Activated naive CD8-positive, alpha-beta T cell (primary cell): Measurements from ENCODE around the gene BARX2.

Source experiments
- H3K27ac Mint-ChIP-seq: one replicate; pipeline ENCODE4 v1.8.0; 2021; ENCODE audit warnings: mixed read lengths
- H3K27me3 Mint-ChIP-seq: one replicate; pipeline ENCODE4 v1.8.0; 2021; ENCODE audit warnings: mixed read lengths
- H3K36me3 Mint-ChIP-seq: one replicate; pipeline ENCODE4 v1.8.0; 2021; ENCODE audit warnings: mixed read lengths
- H3K4me1 Mint-ChIP-seq: one replicate; pipeline ENCODE4 v1.8.0; 2021; ENCODE audit warnings: low read depth, mixed read lengths
- H3K4me3 Mint-ChIP-seq: one replicate; pipeline ENCODE4 v1.8.0; 2021; ENCODE audit warnings: mild to moderate bottlenecking, mixed read lengths
- H3K9me3 Mint-ChIP-seq: one replicate; pipeline ENCODE4 v1.8.0; 2021; ENCODE audit warnings: low read depth, mixed read lengths

The BARX2 gene

DNA sequence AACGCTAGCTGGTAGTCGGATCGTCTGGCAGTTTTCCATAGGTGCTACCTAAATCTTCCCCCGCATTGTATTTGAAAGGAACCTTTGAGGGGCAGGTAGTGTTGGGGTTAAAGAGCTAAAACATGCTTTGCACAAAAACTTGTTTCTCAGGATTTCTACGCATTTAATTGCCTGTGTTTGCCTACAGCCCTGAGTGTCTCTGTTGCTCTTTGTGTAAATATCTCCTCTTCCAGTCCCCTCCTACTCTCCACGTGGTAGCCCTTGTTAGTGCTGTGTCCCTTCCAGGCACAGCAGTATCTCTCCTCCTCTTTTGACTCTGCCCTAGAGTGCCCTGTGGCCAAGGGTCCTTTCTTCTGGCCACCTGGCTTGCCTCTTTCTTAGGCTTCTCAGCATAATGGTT, 81.7 kb downstream of the BARX2 start:
- peaks cover 9% of the 10 kb centered on the region for H3K27me3 Mint-ChIP-seq
- no peaks in the 10 kb centered on the region for H3K4me1 Mint-ChIP-seq
- no peaks in the 10 kb centered on the region for H3K9me3 Mint-ChIP-seq
- no peaks in the 10 kb centered on the region for H3K36me3 Mint-ChIP-seq
- H3K27ac Mint-ChIP-seq: no peak overlapping the region
- H3K4me3 Mint-ChIP-seq: no peak overlapping the region

DNA sequence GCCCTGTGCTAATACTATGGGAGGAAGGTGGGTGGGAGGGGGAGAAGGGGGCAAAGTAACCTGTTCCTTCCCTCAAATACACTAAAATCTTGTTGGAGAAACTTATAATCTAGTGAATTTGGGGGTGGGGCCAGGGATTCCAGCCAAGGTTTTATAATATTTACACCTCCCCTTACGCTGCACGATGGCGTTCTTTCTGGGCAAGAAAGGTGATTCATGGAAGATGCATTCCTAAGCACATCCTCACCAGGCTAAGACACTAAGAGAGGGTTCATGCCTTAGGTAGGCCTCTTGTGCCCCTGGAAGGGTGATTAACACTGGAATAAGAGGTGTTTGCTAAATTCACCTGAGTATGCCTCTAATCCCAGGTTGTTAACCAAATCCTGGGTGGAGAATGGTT, 82.6 kb downstream of the BARX2 start:
- Mint-ChIP-seq H3K9me3 (no peaks in the 10 kb centered on the region), H3K4me3 (no peak overlapping the region), H3K4me1 (no peaks in the 10 kb centered on the region), H3K27ac (no peak overlapping the region), H3K27me3 (peaks cover 9% of the 10 kb centered on the region), H3K36me3 (no peaks in the 10 kb centered on the region)

DNA sequence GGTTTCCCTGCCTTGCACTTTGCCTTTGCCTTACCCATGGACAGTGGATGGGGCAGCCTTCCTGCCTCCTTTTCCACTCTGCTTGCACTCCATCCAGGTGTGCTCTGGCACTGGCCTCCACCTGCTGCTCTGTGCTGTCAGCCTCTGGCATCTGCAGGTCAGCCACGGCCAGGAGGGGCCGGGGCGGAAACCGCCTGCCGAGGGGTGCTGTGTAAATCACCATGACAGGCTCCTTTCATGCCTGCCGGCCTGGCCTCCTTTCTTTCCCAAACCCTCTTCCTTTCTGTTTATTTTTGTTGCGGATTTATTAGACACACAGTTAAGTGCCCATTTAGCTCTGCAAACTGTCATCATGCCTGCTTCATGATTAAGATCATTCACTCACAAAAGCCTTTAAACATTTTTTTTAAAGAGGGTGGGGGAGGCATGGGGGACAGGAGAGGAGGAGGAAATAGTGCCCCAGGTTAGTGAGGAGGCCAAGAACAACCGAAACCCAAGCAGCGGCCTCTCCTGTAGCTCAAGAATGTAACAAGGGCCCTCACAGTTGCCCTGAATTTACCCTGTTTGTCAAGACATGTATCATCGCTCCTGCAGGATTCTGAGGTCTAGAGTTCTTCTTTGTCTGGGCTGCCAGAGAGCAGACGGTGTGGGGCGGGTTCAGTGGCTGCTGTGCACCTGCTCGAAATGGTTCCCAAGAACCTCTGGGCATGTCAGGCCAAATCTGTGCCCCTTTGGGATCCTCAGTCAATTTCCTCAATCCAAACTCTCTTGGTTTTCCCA, 83.3 kb downstream of the BARX2 start:
- Mint-ChIP-seq H3K4me1 (no peaks in the 10 kb centered on the region), H3K9me3 (no peaks in the 10 kb centered on the region), H3K4me3 (no peak overlapping the region), H3K36me3 (no peaks in the 10 kb centered on the region), H3K27me3 (peaks cover 11% of the 10 kb centered on the region), H3K27ac (no peak overlapping the region)

DNA sequence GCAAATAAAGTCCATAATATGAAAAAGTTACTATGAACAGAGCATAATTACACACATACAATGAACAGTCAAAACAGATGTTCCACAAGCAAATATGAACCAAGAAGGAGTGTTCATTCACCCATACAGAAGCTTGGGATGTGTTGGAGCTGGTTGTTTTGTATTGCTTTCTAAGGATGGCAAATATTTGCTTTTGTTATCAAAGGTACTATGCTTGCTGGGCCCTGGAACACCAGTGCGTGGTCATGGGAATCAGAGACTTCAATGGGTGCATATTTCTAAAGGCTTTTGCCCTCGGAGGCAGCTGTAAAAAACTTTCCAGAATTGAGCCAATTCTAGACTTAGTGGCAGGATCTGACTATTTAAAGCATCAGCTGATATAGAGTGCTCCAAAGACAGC, 85.1 kb downstream of the BARX2 start:
- H3K4me3 Mint-ChIP-seq: no peak overlapping the region
- H3K36me3 Mint-ChIP-seq: no peaks in the 10 kb centered on the region
- H3K9me3 Mint-ChIP-seq: no peaks in the 10 kb centered on the region
- peaks cover 16% of the 10 kb centered on the region for H3K27me3 Mint-ChIP-seq
- no peak overlapping the region for H3K27ac Mint-ChIP-seq
- H3K4me1 Mint-ChIP-seq: no peaks in the 10 kb centered on the region

- no peaks in the 10 kb centered on the region for H3K9me3 Mint-ChIP-seq
- H3K36me3 Mint-ChIP-seq: no peaks in the 10 kb centered on the region
- H3K4me1 Mint-ChIP-seq: no peaks in the 10 kb centered on the region
- no peak overlapping the region for H3K27ac Mint-ChIP-seq
- H3K4me3 Mint-ChIP-seq: no peak overlapping the region
- peaks cover 15% of the 10 kb centered on the region for H3K27me3 Mint-ChIP-seq
Measured at GRCh38 chr11:129484068-129484467, 108.4 kb downstream of the BARX2 start.

DNA sequence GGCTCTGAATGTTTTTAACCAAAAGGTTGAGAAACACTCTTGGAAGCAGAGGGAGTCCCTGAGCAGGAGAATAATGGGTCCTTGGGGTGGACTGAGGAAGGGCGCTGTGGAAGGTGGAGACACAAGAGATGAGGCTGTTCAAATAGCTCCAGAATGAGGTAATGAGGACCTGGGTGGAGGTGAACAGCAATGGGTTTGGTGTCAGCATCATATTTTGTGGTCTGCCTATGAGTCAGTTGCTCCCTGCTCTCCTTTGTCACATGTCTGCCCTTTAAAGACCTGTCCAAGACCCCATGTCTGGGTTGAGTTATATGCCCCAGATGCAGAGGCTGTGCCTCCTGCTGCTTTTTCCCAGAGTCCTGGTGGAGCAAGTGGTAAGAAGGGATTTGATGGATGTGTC, 113.6 kb downstream of the BARX2 start:
- Mint-ChIP-seq H3K27me3 (peaks cover 15% of the 10 kb centered on the region), H3K9me3 (no peaks in the 10 kb centered on the region), H3K27ac (no peak overlapping the region), H3K4me3 (no peak overlapping the region), H3K4me1 (no peaks in the 10 kb centered on the region), H3K36me3 (no peaks in the 10 kb centered on the region)

DNA sequence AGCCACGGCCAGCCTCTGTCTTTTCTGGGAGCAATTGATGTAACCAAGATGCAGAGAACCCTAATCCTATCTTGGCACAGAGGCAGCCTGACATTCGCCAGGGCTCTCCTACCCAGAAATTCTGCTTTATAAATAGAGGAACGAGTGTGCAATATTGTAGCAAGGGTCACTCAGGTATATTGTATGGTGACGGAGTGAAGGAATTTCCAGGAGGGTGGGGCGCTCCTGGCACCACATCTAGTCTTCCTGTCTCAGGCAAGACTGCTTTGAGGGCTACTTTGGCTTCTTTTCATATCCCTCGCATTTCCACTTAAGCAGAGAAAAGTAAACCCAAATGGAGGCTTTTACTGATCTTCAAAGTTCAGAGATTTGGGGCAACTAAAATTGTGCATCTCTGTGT, 114.4 kb downstream of the BARX2 start:
- no peaks in the 10 kb centered on the region for H3K9me3 Mint-ChIP-seq
- no peaks in the 10 kb centered on the region for H3K36me3 Mint-ChIP-seq
- H3K27ac Mint-ChIP-seq: no peak overlapping the region
- peaks cover 16% of the 10 kb centered on the region for H3K27me3 Mint-ChIP-seq
- no peak overlapping the region for H3K4me3 Mint-ChIP-seq
- H3K4me1 Mint-ChIP-seq: no peaks in the 10 kb centered on the region

DNA sequence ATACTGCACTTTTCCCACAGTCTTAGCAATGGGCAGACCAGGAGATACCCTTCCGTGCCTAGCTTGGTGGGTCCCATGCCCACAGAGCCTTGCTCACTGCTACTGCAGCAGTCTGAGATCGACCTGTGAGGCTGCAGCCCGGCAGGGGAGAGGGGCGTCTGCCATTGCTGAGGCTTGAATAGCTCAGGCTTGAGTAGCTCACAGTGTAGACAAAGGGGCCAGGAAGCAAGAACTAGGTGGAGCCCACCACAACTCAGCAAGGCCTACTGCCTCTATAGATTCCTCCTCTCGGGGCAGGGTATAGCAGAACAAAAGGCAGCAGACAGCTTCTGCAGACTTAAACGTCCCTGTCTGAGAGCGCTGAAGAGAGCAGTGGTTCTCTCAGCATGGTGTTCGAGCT, 118.1 kb downstream of the BARX2 start:
- H3K4me3 Mint-ChIP-seq: no peak overlapping the region
- no peaks in the 10 kb centered on the region for H3K36me3 Mint-ChIP-seq
- no peaks in the 10 kb centered on the region for H3K9me3 Mint-ChIP-seq
- H3K27ac Mint-ChIP-seq: no peak overlapping the region
- H3K27me3 Mint-ChIP-seq: peaks cover 7% of the 10 kb centered on the region
- no peaks in the 10 kb centered on the region for H3K4me1 Mint-ChIP-seq
